GM18520 (cell line): ENCODE measurements around the gene GSTO1.
A peak's percentile ranks its signal among the peaks of the same experiment; 100 is the strongest.

Experiments
- ATAC-seq: cut with Tn5 transposase; IDR thresholded peaks from one replicate; pipeline ENCODE4 v1.9.1; 2021; ENCODE audit not compliant: unreplicated experiment

The GSTO1 gene

DNA sequence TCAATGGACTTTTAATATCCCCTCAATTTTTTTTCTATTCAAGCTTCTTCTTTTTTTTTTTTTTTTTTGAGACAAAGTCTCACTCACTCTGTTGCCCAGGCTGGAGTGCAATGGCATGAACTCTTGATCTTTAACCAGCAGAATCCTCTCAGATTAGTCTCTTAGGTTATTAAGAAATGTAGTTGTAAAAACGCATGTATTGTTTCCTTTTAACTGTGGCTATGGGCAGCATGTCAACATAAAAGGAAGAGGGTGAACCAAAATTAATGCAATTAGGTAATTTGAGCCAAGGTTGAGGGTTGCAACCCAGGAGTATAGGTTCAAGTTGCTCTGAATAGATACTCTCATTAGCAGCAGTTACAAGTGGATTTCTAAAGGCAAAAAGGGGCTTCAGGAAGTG lies 4.3 kb upstream of the GSTO1 start:
- ATAC-seq = no peak

DNA sequence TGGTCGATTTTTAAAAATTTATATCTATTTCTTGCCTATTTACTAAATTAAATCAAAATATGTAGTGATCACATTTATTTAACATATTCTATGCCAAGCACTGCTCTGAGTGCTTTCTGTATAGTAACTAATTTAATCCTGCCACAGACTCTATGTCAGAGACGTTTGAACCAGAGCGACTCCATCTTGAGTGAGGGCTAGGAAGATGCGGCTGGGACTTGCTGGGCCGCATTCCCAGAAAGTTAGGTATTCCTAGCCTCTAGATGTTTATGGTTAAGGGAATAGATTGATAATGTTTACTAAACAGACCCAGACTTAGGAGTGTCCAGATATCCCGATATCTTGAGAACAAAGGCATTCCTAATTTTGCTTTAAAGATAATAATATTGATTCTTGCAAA lies 3.2 kb upstream of the GSTO1 start:
- no peak for ATAC-seq

DNA sequence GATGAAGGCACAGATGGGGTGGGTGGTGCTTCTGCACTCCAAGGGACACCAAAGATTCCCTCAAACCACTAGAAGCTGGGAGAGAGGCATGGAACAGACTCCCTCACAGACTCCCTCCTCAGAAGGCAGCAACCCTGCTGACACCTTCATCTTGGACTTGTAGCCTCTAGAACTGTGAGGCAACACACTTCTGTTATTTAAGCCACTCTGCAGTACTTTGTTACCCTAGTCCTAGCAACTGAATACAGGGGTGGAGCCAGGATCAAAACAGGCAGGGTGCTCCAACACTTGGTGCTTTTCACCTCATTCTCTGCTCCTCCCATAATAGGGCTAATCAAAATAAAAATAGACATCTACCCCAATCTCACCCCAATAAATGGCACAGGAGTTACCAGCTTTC lies 2.3 kb upstream of the GSTO1 start:
- ATAC-seq = no peak

DNA sequence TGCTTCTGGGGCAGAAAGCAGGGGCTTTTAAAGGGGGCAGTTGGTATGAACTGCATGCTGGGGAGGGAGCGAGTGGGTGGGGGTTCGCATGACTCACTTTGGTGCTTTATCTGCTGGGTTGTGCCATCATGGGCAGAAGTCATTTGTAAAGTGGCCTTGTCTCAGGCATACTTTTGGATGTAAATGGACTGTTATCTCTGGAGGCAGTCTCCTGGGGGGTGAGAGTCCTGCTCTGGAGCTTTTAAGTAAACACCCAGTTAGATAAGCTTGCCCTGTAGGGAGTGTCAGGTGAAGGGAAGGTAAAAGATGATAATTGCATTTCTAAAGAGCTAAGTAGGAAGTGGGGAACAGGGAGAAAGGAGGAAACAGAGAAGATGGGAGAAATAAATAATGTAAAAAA lies 1.6 kb upstream of the GSTO1 start:
- ATAC-seq = no peak

DNA sequence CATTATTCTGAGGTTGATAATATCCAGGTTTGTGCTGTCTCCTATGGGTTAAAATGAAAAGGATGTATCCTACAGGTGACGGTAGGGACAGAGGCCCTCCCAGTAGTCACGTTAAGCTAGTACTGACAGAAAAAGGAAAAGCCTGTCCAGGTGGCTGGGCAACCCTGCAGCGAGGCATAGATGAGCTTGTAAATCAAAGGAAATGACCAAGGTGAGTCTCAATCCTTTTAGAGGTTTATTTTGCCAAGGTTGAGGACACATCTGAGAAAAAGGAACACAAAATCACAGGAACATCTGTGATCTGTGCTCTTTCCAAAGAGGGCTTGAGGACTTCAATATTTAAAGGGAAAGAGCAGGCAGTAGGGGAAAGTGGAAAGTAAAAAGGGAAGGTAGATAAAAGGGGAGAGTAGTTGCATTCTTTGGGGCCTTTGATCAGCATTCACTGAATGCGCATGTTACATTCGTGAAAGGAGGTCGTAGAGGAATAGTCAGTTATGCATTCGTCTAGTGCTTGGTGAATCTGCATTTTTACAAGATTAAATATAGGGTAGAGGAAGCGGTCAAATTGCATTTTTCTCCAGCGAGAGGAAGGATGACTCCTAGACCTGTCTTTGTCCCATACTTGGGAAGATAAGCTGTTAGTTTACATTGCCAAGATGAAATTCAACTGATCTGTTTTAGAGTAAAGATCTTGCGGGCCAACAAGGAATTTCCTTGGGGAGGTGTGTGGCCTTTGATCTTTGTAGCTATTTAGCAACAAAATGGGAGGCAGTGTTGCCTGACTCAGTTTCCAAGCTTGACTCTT lies 884 bp upstream of the GSTO1 start:
- ATAC-seq = no peak

DNA sequence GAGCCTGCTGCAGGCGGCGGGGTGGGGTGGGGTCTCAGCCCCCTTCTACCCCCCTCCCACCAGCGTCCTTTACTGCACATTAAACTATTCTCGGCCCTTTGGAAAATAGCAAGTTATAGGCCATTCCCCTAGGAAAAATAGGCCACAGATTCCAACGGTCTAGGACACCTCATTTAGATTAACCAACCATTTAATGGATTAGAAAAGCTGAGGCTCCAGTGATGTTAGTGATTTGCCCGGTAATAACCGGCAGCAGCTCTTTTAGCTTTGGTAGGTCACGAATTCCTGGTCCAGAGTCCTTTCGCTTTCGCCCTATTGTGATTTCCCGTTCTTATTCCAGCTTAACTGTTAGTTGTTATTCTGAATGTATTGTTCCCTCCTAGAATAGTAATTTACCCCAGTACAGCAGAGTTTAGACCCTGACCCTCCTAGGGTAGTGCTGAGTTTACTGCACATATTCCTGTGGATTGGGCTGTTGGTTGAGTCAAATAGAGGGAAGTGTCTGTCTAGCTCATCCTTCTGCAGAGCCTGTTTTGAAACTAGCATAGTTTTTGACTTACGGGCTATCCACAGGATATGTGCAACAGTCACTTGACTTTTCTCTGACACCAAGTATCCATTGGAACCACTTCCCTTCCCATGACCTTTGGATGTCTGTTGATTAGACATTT lies 754 bp downstream of the GSTO1 start:
- ATAC-seq = no peak

DNA sequence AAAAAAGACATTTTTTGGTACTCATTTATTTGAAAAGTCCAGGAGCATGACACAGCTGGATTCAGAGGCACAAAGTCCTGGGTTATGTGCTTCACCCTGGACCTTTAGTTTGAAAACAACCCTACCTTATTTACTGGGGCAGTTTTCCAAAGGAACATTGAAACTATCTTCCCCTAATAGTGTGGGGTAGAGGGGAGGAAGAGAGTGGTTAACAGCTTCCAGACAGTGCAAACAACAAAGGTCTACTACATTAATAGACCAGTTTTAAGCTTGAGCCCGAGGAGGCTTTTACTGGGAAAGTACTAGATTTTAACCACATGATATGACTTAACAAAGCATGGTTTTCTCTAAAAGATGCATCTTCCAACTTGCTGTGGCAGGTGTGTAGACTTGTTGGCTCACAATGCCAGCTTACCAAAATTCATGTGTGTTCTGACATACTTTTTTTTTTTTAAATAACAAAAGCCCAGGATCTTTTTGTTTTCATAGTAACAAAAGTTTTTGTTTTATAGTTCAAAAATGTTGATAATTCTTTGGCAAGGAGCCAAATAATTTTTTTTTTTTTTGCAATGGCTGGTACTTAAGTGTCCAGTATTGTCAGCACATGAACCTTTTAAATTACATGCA lies 1.8 kb downstream of the GSTO1 start:
- ATAC-seq = no peak

DNA sequence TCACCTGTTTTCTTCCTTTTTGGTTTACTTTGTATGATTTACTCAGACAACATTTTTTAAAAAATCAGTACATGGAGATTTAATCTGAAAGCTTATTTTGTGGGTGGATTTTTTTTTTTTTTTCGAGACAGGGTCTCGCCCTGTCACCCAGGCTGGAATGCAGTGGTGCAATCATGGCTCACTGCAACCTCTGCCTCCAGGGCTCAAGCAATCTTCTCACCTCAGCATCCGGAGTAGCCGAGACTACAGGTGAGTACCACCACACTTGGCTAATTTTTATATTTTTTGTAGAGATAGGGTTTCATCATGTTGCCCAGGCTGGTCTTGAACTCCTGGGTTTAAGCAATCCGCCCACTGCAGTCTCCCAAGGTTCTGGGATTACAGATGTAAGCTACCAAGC lies 2.5 kb downstream of the GSTO1 start:
- no peak for ATAC-seq

DNA sequence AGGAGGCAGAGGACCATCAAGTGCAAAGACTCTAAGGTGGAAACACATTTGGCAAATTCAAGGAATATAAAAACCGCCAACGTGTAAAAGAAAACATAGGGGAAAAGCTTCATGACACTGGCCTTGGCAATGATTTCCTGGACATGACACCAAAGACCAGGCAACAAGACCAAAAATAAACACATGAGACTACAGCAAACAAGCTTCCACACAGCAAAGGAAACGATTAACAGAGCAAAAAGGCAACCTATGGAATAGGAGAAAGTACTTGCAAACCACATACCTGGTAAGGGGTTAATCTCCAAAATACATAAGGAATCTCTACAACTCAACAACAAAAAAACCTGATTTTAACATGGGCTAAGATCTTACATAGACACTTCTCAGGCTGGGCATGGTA lies 3.5 kb downstream of the GSTO1 start:
- no peak for ATAC-seq

DNA sequence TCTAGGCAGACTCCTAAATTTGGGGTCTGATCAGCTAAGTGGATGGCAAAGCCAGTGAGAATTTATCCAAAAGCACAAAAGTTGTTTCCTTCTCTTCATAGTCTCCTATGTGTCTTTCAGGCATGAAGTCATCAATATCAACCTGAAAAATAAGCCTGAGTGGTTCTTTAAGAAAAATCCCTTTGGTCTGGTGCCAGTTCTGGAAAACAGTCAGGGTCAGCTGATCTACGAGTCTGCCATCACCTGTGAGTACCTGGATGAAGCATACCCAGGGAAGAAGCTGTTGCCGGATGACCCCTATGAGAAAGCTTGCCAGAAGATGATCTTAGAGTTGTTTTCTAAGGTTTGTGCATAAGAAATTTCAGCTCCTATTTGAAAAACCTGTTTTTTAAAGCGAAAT lies 4.8 kb downstream of the GSTO1 start:
- ATAC-seq = no peak

DNA sequence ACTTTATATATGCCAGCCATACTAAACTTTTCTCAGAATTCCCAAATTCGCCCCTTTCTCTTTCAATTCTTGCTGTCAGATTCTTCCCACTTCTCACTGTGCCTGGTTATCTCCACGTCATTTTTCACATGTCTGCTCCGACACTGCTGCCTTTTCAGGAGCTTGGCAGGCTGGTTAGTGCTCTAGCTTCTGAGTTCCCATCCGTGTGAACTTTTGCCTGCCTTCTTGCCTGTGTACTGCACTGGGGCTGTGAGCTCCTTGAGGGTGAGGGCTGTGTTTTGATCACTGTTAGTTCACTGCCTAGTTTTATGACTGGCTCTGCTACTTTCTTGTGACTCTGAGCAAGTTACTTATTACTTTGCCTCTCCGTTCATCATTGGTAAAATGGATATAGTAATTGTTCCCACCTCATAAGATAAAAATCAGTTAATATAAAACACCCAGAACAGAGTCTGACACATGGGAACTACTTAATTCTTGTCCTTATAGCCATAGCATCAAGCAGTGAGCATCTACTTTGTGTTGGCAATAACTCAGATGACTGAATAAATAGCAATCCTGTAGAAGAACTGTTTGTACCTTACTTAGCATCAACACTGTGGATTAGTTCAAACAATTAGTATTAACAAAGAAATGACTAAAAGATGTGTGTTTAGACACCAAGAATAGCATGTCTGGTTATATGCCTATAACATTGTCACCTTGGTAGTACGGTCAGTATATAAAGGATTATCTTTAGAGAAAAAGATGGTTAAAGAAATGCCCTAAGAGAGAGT lies 5.5 kb downstream of the GSTO1 start:
- no peak for ATAC-seq

DNA sequence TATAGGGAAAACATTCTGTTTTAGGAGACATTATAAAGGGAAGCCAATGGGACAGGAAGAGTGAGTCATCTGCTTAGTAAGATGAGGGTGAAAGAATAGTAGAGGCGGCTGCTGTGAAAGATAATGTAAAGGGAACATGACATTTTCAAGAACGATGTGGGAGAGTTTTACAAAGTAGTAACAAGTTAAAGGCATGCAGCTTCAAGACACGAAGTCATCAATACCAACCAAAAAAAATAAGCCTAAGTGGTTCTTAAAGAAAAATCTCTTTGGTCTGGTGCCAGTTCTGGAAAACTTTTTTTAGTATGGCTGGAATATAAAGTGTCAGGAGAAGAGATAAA lies 6.1 kb downstream of the GSTO1 start:
- no peak for ATAC-seq

DNA sequence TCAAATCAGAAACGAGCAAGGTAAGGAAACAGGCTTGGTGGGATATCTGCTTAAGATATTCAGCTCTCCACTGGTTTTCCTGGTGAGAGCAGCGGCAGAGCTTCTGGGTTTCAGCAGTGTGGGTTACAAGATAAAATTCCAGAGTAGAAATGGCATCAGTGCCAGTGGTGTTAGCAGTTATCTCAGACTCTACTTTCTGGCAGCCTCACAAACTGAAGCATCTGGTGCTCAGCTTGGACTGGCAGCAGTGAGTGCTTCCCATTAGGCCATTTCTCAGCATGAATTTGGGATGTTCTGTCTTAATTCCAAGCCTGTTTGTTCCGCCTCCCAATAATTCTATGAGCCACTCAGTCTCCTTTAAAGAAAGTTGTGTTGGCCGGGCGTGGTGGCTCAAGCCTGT lies 7.4 kb downstream of the GSTO1 start:
- ATAC-seq = no peak

DNA sequence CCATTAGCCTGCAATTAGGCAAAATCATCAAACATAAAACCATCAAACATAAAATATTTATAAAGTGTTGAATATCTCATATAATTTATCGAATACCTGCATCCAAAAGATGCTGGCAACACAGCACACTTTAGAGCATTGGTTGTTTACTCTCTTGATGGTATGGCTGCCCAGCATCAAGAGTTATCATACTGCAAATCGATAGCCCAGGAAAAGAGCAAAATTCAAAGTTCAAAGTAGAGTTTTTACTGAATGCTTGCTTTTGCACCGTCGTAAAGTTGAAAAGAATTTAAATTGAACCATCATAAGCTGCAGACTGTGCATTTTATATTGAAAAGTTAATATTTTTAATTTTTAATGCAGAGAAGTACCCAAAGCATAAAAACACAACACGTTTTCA lies 10.1 kb downstream of the GSTO1 start:
- ATAC-seq = no peak

DNA sequence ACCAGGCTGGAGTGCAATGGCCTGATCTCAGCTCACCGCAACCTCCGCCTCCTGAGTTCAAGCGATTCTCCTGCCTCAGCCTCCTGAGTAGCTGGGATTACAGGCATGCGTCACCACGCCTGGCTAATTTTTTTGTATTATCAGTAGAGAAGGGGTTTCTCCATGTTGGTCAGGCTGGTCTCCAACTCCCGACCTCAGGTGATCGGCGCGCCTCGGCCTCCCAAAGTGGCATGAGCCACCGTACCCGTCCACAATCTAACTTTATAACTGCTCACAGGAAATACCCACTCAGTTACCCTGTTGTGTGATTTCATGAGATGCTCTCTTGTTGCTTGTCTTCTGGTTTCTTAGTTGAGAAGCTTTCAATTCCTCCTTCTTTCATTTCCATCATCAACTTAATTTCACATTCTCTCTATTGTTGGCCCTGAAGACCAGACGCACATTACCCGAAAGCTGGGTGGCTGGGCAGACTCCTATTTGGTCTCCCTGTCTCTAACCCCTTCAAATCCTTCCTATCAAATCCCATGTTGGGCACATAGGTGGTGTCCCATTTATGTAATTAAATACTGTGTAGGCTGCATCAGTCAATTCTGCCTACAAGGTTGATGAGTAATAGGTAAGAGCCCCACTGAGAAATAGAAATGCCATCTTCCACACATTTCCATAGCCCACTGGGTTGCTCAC lies 13.2 kb downstream of the GSTO1 start:
- no peak for ATAC-seq

DNA sequence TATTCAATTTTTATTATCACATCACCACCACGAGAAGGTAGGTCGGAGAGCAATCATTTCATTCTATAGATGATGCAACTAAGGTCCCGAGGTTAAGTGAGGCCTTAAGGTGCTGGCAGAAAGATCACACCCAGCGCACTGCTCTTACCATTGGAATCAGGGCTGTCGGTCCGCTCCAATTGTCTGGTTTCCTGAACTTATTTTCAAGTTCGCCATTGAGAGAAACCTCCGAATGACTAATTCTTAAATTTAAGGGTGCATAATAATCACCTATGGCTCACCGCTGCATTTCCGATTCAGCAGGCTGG lies 13.7 kb downstream of the GSTO1 start:
- ATAC-seq = no peak

DNA sequence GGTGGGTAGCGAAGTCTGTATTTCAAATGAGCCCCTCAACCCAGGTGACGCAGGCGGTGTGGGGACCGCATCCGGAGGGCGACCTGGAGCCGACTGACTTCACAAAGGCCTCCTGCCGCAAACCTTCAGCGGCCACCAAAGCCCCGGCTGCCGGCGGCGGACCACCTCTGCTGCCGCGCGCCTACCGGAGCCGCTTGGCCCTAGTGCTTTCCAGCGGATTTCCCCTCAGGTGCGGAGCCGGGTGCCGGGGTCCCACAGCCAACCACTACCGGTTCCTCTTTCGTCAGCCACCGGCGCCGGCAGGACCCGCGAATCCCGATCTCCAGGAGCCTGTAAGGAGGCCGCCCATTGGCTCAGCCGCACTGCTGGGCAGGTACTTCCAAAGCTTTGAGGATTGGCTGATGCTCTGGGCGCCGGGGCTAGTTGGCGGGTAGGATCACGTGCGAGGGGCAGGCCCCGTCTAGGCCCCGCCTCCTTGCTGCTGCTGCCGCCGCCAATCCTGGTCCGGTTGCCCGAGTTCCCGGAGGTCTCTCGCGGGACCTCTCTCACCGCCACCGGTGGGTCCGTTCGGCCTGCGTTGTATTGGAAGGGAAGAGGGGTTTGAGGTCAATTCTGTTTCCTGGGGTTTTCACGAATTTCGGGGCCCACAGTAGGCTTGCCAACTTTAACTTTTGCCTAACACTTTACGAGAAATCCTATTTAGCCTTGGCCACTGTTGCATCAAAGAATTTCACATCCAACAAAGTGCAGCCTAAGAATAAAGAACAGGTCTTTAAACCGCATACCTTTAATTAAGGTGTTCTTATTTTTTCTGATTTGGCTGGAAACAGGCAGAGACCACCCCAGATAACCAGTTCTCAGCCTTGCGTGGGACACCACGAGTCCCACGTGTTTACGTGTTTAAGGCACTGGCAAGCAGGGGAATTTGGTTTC lies 14.3 kb downstream of the GSTO1 start, which contains the start of gene GSTO2:
Gene GSTO2 (plus strand): TSS at position 472 of the 933 bp plus-strand sequence. CDS start 5,732 bp downstream, outside the sequence.
- peak; percentile 98 for ATAC-seq

DNA sequence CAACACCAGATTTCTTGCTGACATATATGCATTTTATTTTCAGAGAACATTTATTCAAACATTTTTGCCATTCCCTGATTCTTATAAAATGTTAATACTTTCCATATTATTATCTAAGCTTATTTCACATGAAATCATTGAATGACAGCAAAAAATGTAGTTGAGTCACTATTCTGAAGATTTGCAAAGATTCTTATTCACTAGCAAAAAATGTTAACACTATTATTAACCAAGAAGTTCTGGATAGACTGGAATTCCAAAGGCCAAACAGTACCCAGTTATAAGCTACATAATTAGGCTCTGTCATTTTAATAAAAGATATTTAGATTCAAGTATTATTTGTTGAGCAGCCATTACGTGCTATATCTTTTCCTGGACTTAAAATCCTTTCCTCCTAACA lies 18.6 kb downstream of the GSTO1 start:
- no peak for ATAC-seq

DNA sequence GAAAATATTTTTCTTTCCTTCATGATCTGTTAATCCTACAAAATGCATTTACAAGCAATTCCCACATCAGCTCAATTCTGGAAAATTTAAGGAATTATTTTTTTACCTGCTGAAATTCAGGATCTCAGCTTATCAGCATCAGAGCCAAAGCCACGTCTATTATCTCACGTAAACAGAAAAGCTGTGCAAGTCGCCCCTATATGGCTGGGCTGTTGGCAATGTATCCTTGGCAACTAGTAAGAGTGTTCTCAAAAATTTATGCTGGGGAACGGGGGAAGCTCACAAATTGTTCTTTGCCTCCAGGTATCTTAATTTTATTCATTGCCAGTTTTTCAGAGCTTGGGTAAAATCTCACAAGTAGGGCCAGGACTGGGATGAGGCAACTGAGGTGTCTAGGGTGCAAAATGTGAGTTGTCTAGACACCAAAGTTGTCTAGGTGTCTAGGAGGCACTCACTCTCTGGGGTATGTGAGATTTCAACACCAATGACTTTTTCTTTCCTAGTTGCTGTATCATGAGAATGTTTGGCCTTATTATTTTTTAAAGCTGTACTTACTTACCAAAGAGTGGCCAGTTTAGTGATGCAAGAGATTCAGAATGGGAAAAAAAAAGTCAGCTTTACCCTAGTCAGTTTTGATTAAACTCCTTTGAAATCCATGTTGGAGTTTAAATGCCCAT lies 19.3 kb downstream of the GSTO1 start:
- ATAC-seq = no peak
